Stimulated activated naive CD8-positive, alpha-beta T cell treated with anti-CD3 and anti-CD28 coated beads, Interleukin-15, Interleukin-2, amounts not matched to agents 100 U/mL and 50 U/mL, for 24 hours (primary cell): ENCODE measurements around the gene NAP1L4.

ENCODE experiments used
- ATAC-seq: fragments of 150-1000 bp; cut with Tn5 transposase; one replicate; pipeline ENCODE4 v1.10.0; 2021
- DNase-seq: peaks from one replicate; pipeline ENCODE4 v3.0.0; 2021

NAP1L4 gene

DNA sequence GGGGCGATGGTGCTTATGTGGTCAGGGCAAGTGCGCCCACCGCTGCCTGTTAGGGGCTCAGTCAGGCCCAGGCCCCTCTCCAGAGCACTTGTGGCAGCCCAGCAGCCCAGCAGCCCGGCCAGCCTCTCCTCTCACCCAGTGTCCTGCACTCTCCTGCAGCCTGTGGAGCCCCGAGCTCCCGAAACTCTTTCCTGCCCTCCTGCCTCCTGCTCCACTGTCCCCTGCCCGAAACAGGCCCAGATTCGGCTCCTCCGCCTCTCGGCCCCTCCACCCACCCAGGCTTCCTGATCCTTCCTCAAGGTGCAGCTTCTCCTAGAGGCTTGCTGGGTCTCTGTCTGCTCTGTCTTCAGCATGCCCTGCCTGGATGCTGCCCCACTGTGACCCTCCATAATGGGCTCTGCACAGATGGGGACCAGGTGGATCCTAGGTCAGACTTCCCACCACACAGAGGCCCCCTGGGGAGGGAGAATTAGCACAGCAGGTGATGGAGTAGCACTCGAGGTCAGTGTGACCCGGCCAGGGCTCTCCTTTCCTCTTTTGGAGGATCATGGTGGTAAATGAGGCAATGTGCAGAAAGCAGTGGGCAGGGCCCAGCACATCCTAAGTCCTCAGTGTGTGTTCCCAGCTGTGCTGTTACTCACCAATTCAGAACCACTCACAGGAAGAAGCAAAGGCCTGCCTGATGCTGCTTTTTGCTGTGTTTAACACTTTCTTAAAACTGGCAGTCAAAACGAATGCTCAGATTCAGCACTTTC is 18.6 kb upstream of the NAP1L4 start:
- DNase-seq (no peak), ATAC-seq (no peak)

GRCh38 chr11:3010004-3010403 is 17.9 kb upstream of the NAP1L4 start:
- DNase-seq: no peak

DNA sequence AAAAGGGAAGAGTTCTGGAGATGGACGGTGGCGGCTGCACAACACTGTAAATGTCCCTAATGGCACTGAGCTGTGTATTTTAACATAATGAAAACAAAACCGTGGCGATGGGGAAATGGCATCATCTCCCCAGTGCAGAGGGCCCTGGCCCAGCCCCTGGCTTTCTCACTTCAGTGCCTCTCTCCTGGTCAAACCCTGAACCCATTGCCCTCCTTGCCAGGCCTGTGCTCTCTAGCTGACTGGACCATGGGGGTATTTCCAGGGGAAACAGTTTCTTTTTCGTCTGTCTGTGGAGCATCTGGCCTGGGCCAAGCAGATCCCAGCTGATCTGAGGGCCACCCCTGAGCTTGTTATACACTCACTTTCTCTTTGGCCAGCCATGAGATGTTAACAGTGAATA is 17.4 kb upstream of the NAP1L4 start:
- DNase-seq (no peak), ATAC-seq (peak; percentile 25)

More at GRCh38 chr11:3010004-3010403, 17.9 kb upstream of the NAP1L4 start:
- ATAC-seq: no peak

DNA sequence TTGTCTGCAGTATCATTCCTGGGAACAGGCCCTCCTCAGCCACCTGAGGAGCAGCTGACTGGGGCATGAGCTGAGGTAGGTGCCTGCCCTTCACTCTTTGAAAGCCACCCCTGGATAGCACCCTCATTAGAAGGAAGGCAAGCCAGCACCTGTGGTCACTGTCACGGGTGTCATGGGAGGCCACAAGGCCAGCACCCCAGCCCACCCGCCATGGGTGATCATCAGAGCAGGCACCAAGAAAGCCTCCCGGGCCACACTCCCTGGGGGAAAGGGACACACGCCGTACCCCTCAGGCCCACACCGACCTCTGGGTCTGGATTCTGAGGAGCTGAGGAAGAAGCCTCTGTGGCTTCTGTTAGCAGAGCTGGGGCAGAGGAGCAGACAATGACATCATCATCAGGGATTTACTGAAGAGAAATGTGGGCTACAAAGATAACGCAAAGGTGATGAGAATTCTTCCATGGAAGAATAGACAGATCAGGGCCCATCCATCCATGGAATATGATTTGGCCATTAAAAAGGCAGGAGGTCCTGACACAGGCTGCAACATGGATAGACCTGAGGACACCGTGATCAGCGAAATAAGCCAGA is 16.7 kb upstream of the NAP1L4 start:
- no peak for ATAC-seq
- DNase-seq: no peak

GRCh38 chr11:3007404-3008010 is 15.4 kb upstream of the NAP1L4 start:
- ATAC-seq: no peak

DNA sequence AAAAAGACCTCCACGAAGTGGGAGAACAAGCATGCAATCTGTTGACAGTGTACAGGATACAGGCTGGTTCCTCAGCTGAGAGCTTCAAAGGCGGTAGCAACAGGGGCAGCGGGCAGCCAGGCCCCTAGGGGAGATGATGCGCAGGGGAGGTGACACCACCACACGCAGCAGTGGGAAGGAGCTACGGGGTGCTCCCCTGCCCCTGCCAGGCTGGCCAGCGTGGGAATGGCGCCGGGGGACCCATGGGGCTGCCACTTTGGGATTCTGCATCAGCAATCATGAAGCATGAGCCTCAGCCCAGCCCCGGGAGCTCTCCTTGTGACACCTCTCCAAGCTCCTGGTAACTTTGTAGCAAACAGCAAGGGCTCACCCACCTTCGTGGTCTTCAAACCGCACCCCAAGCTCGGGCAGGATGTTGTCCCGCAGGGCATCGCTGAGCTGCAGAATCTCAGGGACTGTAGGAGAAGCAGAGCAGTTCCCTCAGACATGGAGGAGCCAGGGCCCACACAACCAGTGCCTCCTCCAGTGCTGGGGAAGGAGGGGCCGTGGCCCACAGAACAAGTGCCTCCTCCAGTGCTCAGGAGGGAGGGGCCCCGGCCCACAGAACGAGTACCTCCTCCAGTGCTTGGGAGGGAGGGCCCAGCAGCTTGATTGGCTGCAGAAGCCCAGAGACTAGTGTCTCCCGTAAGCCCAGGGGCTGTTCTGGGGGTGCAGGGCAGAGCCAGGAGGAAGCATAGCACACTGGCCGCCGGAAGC is 14.6 kb upstream of the NAP1L4 start:
- ATAC-seq (peak; percentile 57), DNase-seq (no peak)

More at GRCh38 chr11:3007404-3008010, 15.4 kb upstream of the NAP1L4 start:
- no peak for DNase-seq

GRCh38 chr11:3004481-3004880 is 12.4 kb upstream of the NAP1L4 start:
- ATAC-seq (no peak), DNase-seq (no peak)

GRCh38 chr11:3003396-3004231 is 11.5 kb upstream of the NAP1L4 start:
- no peak for ATAC-seq
- DNase-seq: no peak

DNA sequence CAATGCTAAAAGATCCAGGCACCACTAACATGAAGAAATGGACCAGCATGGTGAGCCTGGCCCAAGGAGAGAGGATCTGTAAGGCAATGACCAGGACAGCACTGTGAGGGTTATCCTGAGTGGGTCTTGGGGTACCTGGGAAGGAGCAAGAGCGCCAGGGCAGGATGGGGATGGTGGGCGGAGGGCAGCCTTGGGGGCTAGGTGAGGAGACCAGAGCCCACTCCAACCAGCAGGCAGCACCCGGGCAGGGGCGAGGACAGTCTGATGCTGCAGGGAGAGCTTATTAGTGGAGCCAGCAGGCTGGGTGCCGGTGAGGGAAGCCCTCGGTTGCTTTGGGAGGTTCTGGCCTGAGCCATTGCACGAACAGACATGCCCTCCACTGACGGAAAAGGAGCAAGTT is 10.7 kb upstream of the NAP1L4 start:
- ATAC-seq: no peak
- no peak for DNase-seq

DNA sequence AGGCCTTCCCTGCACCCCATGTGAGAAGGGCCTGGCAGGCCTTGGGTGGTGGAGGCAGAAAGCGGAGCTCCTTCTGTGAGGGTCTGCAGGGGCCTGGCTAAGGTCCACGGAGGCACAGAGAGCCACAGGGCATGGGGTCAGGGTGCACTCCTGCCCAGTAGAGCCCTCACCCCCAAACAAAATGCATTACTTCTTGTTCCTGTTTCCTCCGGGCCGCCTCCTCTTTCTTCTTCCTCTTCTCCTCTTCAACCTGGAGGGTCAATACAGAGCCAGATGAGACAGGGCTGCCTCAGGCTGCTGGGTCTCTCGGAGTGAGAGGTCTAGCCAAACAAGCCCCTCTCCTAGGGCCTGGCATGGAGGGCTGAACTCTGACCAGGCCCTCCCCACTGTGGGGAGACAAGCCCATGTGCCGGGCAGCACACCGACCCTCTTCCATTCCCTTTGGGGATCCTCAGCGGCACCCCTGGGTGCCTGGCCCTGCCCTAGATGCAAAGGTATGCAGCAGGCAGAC is 10.3 kb upstream of the NAP1L4 start:
- DNase-seq: no peak
- no peak for ATAC-seq

DNA sequence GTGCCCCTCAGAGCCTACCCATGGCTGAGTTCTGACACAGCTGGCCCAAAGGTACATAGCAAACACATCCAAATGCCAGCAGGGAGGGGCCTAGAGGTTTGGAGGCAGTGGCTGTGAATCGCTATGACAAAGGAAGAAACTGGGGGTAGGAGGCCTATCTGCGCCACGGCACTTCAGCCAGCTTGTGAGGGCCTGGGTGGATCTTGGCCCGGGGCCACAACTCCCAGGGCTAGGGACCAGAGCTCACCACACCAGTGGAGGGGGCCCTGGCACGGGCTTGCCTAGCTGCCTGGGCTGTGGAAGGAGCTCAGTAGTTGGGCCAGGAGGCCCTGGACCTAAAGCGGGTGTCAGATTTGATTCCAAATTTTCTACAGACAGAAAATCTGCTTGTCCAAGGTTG is 9.4 kb upstream of the NAP1L4 start:
- ATAC-seq (no peak), DNase-seq (no peak)

GRCh38 chr11:3000032-3000961 is 8.2 kb upstream of the NAP1L4 start:
- DNase-seq (no peak), ATAC-seq (no peak)

GRCh38 chr11:2999464-2999998 is 7.4 kb upstream of the NAP1L4 start:
- no peak for DNase-seq
- no peak for ATAC-seq

DNA sequence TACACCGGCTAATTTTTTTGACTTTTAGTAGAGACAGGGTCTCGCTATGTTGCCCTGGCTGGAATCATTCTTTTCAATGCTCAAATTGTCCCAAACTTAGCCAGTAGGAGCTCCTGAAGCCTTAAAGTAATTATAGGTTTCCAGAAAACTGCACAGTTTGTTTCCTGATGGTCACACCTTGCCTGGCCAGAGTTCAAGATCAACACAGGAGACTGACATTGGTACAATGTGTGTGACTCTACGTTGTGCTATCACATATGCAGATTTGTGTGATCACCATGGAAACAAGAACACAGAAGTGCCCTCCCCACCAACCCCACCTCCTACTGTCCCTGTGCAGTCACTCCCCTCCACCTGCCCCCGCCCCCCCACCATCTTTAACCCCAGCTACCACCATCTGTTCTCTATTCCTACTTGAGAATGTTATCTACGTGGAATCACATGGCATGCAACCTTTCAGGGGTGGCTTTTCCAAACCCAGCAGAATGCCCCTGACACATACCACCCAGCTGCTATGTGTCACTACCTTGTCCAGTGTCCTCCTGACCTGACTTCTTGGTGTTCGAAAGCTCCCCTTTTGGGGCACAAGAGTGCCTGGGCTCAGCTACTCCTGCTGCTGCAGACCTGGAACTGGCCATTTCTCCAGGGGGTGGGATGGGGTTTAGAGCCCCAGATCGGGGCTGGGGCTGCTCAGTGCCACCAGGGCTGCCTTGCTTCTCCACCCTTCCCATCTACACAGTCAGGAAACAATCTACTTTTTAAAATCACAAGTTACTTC is 6.1 kb upstream of the NAP1L4 start:
- ATAC-seq (no peak), DNase-seq (no peak)

DNA sequence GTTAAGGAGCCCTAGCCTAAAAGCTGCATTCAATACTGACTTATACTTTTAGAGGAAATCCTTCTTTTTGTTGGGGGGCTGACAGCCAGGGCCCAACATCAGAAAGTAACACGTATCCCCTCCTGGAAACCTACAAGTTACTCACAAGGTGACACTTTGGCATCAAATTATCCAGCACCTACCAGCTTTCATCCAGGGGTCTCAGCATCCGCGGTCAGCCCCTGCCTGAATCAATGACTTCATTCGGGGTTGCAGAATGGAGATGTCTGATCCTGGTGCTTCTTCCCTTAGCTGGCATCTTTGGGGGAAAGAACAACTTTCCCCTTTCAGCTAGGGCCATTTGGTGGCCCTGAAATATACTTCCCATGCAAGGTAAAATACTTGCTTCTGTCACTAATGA is 5.3 kb upstream of the NAP1L4 start:
- no peak for ATAC-seq

GRCh38 chr11:2996976-2997375 is 4.8 kb upstream of the NAP1L4 start:
- ATAC-seq (no peak), DNase-seq (no peak)

More for the DNA sequence above, 5.3 kb upstream of the NAP1L4 start:
- DNase-seq: no peak

DNA sequence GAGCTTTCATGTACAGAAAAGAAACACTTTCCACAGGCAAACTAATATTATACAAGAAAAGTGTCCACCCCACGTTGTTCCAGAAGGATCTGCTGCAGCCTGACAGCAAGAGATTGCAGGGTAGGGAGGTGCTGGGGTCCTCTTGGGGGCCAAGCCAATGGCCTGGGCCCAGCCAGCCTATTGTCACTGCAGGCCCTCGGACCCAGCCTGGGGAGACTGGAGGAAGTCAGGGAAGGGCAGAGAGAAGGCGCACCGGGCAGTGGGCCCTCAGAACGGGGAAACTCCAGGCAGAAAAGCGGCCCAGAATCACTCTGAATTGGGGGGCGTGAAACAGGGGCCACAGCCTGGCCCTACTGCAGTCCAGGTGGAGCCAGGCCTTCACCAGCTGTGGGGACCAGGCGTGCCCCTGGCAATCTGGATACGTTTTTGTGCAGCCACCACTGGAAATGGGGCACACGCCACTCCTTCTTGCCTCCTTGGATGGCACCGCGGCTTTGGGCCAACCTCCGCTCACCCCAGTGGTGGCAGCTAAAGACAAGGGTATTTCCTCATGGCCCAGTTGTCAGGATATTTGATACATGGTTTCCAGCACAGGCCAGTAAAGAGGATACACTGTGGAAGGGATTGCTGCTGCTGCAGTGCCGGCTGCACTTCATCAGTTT is 3.9 kb upstream of the NAP1L4 start:
- DNase-seq (no peak), ATAC-seq (no peak)

GRCh38 chr11:2995031-2995561 is 3.0 kb upstream of the NAP1L4 start:
- no peak for ATAC-seq
- no peak for DNase-seq

- ATAC-seq (no peak), DNase-seq (no peak)
Observed at GRCh38 chr11:2994336-2994730, 2.2 kb upstream of the NAP1L4 start.
